Fibroblast of pulmonary artery (primary cell): ENCODE results near the gene PGM5.

Source experiments
- DNase-seq: peaks from one replicate; pipeline ENCODE4 v3.0.0-alpha.2; 2010; ENCODE audit warnings: low read depth
- H3K4me3 ChIP-seq: replicated peaks from 2 replicates; pipeline ENCODE4 v1.5.1; 2011; ENCODE audit warnings: low read depth, mild to moderate bottlenecking, control low read depth, low read length, moderate library complexity
- CTCF ChIP-seq: IDR thresholded peaks from 2 replicates; pipeline ENCODE4 v1.5.1; 2011; ENCODE audit warnings: mild to moderate bottlenecking, control low read depth, low read length, inconsistent platforms; ENCODE audit errors: missing control alignments

The PGM5 gene

GRCh38 chr9:68536876-68537615 is 180.6 kb downstream of the PGM5 start:
- no peak overlapping the region for H3K4me3 ChIP-seq
- DNase-seq = no peak
- no peak for TF ChIP-seq CTCF

DNA sequence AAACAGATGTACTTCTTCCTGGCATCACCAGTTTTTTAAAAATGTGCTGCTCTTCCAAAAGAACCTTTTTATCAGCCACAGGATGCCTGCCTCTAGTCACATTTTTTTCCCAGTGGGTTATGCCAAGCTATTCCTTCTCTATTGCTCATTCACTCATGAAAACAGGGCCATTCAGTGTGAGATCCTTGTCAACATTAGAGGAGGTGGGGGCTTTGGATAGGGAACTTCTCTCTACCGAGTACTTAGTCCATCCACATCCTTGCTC is 181.1 kb downstream of the PGM5 start:
- H3K4me3 ChIP-seq = no peak overlapping the region
- TF ChIP-seq CTCF = no peak
- no peak for DNase-seq

DNA sequence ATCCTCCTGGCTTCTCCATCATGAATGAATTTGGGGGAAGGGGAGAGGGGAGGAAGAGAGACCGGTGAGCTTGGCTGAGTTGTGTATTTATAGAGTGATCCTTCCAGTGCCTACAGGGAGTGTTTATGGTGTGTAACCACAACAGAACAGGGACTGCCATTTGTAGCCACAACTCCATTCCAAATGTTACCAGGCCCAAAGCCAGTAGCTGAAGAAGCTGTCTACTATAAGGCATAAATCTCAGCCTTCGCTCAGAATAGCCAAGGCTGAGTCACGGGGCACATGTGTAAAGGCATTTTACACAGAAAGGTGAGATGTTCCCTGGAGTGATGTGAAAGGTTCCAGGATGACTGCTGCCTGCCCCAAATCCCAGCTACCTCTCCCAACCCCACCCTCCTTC is 181.8 kb downstream of the PGM5 start:
- TF ChIP-seq CTCF = no peak
- no peak for DNase-seq
- no peak overlapping the region for H3K4me3 ChIP-seq

GRCh38 chr9:68540712-68541535 is 184.5 kb downstream of the PGM5 start, which contains the start of gene TMEM252:
TSS of gene TMEM252 (minus strand) at chr9:68540883. CDS start at chr9:68540814, 69 bp downstream.
- no peak for DNase-seq
- no peak within 1 kb of the TSS for H3K4me3 ChIP-seq
- no peak for TF ChIP-seq CTCF

GRCh38 chr9:68541568-68541967 is 185.2 kb downstream of the PGM5 start:
- no peak overlapping the region for H3K4me3 ChIP-seq
- TF ChIP-seq CTCF = no peak
- no peak for DNase-seq

DNA sequence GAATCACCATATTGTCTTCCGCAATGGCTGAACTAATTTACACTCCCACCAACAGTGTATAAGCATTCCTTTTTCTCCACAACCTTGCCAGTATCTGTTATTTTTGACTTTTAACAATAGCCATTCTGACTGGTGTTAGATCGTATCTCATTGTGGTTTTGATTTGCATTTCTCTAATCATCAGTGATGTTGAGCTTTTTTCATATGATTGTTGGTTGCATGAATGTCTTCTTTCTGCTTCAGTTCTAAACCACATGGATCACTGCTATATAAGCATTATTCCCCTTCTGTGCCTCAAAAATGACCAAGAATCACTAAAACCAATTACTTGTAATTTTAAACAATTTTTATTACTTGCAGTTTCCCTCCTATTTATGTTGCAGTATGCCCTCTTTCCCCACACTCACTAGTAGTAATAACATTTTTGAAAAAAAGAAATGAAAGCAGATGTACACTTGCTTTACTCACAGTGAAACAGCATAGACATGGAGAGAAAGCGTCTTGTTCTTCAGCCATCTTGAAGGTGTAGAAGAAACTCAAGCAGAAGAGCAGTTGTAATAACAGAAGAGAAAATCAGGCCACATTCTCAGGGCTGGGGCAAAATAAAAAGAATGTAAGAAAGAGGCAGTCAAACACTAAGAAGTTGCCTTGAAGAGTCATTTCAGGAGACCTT is 188.8 kb downstream of the PGM5 start:
- no peak for DNase-seq
- no peak for TF ChIP-seq CTCF
- H3K4me3 ChIP-seq = no peak overlapping the region
